Activated CD4-positive, CD25-positive, alpha-beta regulatory T cell (primary cell): ENCODE data around the gene PHETA1.

ENCODE experiments used
- DNase-seq, 4 experiments: peaks; one replicate each; lab custom pipeline; 2025; lab: John Stamatoyannopoulos, UW

Gene PHETA1

DNA sequence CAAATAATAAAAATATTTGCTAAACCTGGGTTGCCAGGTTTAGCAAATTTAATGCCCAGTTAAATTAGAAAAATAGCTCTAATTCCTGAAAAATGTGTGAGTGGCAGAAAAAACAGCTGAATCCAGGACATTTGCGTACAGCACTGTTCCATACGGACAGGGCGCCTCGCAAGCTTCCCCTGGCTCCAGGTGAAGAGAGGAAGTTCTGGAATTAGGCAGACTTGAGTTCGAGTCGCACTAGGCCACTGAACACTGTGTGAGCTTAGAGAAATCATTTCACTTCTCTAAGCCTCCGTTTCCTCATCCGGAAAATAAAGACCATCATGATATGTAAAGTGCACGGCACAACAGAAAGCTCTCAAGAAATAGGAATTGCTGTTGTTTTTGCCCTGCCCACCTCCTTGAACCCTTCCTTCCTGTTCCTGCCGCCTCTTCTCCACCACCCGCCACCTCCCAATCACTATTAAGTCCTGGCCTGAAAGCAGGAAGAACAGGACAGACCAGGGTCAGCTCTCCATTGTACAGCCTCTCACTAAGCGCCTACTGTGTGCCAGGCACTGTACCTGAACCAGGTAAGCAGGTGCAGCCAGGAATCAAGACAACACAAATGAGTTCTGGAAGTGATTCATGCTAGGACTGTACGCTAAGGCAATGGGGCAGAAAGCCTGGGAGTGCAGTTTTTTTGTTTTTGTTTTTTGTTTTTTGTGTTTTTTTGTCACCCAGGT, 763 bp upstream of the PHETA1 start:
- DNase-seq = no peak

- DNase-seq = no peak
Observed at GRCh38 chr12:111368291-111368787, 556 bp downstream of the PHETA1 start.

DNA sequence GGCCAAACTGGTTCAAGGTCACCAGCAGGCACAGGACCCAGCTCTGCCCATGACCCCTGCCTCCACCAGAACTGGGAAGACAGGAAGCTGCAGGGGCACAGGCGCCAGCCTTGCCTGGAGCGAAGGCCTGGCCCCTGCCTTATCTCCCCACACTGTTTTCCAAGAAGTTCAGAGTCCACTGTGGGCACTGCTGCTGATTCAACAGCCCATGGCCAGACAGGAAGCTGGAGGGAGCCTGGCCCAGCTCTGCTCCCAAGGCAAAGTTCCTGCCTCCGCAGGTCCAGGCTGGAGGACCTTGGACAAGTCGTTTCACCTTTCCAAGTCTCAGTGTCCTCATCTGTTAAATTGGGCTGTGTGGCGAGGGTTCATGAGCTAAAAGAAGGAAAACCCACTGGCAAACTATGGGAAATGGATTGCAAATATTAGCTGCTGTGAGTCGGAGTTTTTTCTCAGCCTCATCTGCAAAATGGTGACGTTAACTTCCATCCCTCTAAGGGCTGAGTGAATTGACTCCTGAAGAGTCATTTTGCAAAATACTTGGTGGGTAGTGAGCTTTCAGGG, 1.2 kb downstream of the PHETA1 start:
- DNase-seq = no peak

- no peak for DNase-seq
Observed at GRCh38 chr12:111366583-111366982, 2.3 kb downstream of the PHETA1 start.

- no peak for DNase-seq
Observed at GRCh38 chr12:111366075-111366474, 2.8 kb downstream of the PHETA1 start.

DNA sequence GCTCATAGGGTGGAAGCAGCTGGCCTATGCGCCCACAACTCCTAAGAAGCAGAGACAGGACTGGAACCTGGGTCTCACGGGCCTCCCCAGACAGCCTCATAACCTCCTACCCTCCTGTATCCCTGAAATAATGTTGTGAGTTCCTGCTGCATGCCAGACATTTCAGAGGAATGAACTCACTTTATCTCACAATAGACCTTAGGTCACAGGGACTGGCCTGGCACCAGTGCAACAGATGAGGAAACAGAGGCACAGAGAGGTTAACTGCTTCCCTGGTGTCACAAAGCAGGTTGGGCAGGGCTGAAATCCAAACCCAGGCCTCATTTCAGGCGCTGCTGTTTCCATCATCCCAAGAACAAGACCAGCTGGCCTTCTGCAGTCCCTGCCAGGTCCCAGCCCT, 5.3 kb downstream of the PHETA1 start:
- no peak for DNase-seq

GRCh38 chr12:111362687-111363475, 6.0 kb downstream of the PHETA1 start:
- no peak for DNase-seq

DNA sequence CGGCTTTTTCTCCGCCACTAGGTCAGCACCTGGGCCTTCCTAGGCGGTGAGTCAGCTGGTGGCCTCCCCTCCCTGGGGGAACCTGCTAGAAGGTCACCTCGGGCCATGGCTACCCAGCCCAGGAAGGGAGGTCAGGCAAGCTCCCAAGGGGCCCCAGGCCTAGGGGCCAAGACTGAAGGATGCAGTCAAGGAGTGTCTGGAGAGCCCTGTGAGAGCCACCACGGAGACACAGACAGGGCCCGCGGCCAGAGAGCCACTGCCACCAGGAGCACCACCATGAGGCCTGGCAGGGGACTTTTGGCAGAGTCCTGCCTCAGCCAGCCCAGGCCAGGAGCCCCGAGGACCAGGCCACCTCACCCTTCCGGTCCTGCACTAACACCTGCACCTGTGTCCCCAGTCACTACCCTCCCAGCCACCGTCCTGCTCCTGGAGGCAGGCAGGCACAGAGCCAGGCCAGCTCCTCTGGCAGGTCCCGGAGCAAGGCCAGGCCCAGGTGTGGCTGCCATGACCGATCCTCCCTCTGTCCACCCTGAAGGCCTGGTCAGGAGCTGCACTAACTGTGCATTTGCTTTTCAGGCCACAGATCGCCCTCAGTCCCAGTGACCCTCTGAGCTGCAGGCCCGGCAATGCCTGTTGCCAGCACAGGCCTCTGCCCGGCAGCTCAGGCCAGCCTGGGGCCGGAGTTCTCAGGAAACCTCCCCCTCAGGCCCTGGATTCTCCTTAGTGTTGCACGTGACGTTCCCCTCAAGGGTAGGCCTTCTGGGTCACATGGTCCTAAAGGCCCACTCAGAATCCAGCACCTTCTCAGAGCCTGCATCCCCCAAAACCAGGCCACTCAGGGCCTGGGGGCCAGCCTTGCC, 6.9 kb downstream of the PHETA1 start:
- no peak for DNase-seq

GRCh38 chr12:111361073-111361716, 7.7 kb downstream of the PHETA1 start:
- no peak for DNase-seq

DNA sequence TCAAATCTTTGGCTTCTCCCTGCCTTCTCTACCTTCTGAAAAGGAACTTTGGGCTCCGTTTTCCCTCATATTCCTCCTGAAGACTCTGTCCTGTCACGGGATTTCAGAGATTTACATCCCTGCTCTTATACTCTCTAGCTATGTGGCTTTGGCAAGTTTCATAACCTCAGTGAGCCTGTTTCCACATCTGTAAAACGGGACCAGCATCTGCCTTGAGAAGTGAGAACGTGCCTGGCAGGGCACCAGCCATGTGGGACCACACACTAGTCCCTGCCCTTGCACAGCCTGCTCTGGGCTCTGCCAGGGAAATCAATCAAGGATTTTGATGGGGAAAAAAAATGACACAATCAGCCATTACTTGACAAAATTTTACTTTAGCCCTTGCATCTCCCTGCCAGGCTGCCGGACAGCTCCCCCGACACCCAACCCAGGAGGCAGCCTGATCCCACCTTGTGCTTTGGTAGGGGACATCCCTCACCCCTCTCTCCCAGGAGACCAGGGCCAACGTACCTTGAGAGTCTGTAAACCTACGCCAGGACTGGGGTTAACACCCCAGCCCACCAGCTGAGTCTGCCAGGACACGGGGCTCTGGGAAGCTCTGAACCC, 8.5 kb downstream of the PHETA1 start:
- no peak for DNase-seq

- no peak for DNase-seq
Observed at GRCh38 chr12:111359914-111360276, 9.0 kb downstream of the PHETA1 start.

- no peak for DNase-seq
Observed at GRCh38 chr12:111359231-111359913, 9.5 kb downstream of the PHETA1 start.

DNA sequence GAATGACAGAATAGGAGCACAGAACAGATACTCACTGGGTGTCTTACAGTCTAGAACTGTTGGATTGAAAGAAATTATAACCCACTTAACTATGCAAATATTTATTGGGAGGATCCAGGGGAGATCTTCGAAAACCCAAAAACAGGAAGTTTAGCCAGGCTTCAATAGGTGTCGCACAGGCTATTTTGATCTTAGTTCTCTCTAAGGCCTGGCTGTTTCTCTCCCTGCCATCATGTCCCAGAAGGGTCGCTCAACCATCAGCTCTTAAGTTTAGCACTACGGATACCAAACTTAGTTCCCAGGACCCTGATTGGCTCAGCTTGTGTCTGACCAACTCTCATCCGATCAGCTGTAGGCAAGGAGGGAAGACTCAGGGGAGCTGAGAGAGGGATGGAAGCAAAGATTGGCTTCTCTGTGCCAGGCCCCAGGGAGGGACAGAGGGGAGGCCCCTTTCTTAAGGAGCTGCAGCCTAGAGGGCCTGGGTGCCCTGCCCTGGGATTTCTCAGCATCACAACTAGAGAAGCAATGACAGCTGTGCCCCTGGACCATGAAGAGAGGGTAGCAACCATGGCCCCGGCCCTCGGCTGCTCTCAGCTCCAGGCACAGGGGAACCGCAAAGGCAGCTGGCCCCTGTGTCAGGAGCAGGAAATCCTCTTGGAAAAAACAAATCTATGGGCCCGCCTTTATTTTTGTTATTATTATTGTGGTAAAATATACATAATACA, 13.5 kb downstream of the PHETA1 start:
- no peak for DNase-seq

DNA sequence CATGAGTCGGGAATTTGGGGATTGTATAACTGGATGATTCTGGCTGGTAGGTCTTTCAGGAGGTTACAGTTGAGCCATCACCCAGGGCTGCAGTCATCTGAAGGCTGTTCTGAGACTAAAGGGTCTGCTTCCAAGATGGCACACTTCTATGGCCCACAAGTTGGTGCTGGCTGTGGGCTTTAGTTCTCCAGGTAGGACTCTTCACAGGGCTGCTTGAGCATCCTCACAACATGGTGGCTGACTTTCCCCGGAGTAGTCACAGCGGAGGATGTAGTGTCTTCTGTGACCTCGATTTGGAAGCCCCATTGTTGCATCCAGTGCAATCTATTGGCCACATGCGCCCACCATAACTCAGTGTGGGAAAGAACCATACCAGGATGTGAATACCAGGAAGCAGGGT, 14.4 kb downstream of the PHETA1 start:
- no peak for DNase-seq

GRCh38 chr12:111353603-111354295, 15.1 kb downstream of the PHETA1 start:
- DNase-seq = no peak

- DNase-seq = no peak
Observed at GRCh38 chr12:111353026-111353425, 15.9 kb downstream of the PHETA1 start.

GRCh38 chr12:111352296-111352993, 16.4 kb downstream of the PHETA1 start:
- no peak for DNase-seq

GRCh38 chr12:111351026-111351425, 17.9 kb downstream of the PHETA1 start:
- no peak for DNase-seq
